ENCODE data around the gene MARK3. TPM values are rescaled to one million over a fixed set of nuclear protein-coding genes. Genes with fewer than 3 reads are reported as not detected.
A peak's percentile ranks its signal among the peaks of the same experiment; 100 is the strongest.

The MARK3 gene
- total and polyA plus RNA-seq, 10 of the 15 experiments (the other 5 are each of a cell fraction or from before 2014, with no cell fraction given): 10.7 to 75.1 (median 41.4) TPM

- TF ChIP-seq EZH2 (IDR thresholded peaks at IDR 0.05; ENCODE audit: borderline replicate concordance, control insufficient read depth, low read depth, low read length): no peak
- no peak for TF ChIP-seq SRF (IDR thresholded peaks at IDR 0.05; ENCODE audit: low read depth in 2 of 2, low read length in 2 of 2)
- TF ChIP-seq YBX1 (IDR thresholded peaks at IDR 0.05): no peak
- TF ChIP-seq HDGF (IDR thresholded peaks at IDR 0.05): peak; percentile 66; the same call in 1 of the 2 replicates
- TF ChIP-seq ELK1 (IDR thresholded peaks at IDR 0.05; ENCODE audit: low read depth, low read length): peak; percentile 57
- no peak for TF ChIP-seq IRF4 (IDR thresholded peaks at IDR 0.05; ENCODE audit: low read depth, low read length)
- TF ChIP-seq STAT1 (conservative IDR thresholded peaks at IDR 0.05): no peak; the same call in 1 of the 2 replicates
- TF ChIP-seq BCLAF1 (IDR thresholded peaks at IDR 0.05): no peak
- TF ChIP-seq, protein P1, sequence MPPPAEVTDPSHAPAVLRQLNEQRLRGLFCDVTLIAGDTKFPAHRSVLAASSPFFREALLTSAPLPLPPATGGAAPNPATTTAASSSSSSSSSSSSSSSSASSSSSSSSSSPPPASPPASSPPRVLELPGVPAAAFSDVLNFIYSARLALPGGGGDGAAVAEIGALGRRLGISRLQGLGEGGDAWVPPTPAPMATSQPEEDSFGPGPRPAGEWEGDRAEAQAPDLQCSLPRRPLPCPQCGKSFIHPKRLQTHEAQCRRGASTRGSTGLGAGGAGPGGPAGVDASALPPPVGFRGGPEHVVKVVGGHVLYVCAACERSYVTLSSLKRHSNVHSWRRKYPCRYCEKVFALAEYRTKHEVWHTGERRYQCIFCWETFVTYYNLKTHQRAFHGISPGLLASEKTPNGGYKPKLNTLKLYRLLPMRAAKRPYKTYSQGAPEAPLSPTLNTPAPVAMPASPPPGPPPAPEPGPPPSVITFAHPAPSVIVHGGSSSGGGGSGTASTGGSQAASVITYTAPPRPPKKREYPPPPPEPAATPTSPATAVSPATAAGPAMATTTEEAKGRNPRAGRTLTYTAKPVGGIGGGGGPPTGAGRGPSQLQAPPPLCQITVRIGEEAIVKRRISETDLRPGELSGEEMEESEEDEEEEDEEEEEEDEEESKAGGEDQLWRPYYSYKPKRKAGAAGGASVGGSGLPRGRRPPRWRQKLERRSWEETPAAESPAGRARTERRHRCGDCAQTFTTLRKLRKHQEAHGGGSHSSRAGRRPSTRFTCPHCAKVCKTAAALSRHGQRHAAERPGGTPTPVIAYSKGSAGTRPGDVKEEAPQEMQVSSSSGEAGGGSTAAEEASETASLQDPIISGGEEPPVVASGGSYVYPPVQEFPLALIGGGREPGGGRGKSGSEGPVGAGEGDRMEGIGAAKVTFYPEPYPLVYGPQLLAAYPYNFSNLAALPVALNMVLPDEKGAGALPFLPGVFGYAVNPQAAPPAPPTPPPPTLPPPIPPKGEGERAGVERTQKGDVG (CRISPR knock-in tag; IDR thresholded peaks at IDR 0.05): no peak
- TF ChIP-seq ZBED1 (IDR thresholded peaks at IDR 0.05; ENCODE audit: borderline replicate concordance): no peak
- 0 out of 2 replicates have a peak, but pooled peaks have one; percentile 54 for TF ChIP-seq CHD1 (IDR thresholded peaks at IDR 0.05; ENCODE audit: low read depth, low read length)
- no peak for TF ChIP-seq ZNF24 (IDR thresholded peaks at IDR 0.05)
- TF ChIP-seq, protein P2, sequence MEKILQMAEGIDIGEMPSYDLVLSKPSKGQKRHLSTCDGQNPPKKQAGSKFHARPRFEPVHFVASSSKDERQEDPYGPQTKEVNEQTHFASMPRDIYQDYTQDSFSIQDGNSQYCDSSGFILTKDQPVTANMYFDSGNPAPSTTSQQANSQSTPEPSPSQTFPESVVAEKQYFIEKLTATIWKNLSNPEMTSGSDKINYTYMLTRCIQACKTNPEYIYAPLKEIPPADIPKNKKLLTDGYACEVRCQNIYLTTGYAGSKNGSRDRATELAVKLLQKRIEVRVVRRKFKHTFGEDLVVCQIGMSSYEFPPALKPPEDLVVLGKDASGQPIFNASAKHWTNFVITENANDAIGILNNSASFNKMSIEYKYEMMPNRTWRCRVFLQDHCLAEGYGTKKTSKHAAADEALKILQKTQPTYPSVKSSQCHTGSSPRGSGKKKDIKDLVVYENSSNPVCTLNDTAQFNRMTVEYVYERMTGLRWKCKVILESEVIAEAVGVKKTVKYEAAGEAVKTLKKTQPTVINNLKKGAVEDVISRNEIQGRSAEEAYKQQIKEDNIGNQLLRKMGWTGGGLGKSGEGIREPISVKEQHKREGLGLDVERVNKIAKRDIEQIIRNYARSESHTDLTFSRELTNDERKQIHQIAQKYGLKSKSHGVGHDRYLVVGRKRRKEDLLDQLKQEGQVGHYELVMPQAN (conservative IDR thresholded peaks at IDR 0.05): no peak; the same call in 1 of the 2 replicates
- TF ChIP-seq MLLT1 (IDR thresholded peaks at IDR 0.05): 0 out of 2 replicates have a peak, but pooled peaks have one; percentile 50
- peak; percentile 39; the same call in 1 of the 2 replicates for TF ChIP-seq BACH1 (IDR thresholded peaks at IDR 0.05; ENCODE audit: borderline replicate concordance)
- TF ChIP-seq ESRRA (IDR thresholded peaks at IDR 0.05; ENCODE audit: low read length): no peak
- peak; percentile 61 for TF ChIP-seq LARP7 (IDR thresholded peaks at IDR 0.05)
- 0 out of 3 replicates have a peak, but pooled peaks have one; percentile 36 for TF ChIP-seq POU2F2 (IDR thresholded peaks at IDR 0.05; ENCODE audit: borderline replicate concordance, low read depth, low read length)
- peak; percentile 89 for TF ChIP-seq GABPA (IDR thresholded peaks at IDR 0.05; ENCODE audit: low read depth)
Measured at GRCh38 chr14:103385152-103385928, at the start of gene MARK3 (continued).

Measured in GM12878 (cell line).